ENCODE results near the gene RASSF4. TPM values are rescaled to one million over a fixed set of nuclear protein-coding genes. Genes with fewer than 3 reads are reported as not detected.

The RASSF4 gene
- total and polyA plus RNA-seq, 11 donors = 48.3 to 125 (median 78.9) TPM

GRCh38 chr10:44956717-44957706 lies 2.6 kb upstream of the RASSF4 start:
- peak overlapping the region; percentile 83 to 98 (median 93) for H3K27ac ChIP-seq
- ATAC-seq = no peak
- TF ChIP-seq, protein P1, sequence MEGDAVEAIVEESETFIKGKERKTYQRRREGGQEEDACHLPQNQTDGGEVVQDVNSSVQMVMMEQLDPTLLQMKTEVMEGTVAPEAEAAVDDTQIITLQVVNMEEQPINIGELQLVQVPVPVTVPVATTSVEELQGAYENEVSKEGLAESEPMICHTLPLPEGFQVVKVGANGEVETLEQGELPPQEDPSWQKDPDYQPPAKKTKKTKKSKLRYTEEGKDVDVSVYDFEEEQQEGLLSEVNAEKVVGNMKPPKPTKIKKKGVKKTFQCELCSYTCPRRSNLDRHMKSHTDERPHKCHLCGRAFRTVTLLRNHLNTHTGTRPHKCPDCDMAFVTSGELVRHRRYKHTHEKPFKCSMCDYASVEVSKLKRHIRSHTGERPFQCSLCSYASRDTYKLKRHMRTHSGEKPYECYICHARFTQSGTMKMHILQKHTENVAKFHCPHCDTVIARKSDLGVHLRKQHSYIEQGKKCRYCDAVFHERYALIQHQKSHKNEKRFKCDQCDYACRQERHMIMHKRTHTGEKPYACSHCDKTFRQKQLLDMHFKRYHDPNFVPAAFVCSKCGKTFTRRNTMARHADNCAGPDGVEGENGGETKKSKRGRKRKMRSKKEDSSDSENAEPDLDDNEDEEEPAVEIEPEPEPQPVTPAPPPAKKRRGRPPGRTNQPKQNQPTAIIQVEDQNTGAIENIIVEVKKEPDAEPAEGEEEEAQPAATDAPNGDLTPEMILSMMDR (IDR thresholded peaks at IDR 0.05) = no peak
- no peak for TF ChIP-seq POLR2A (IDR thresholded peaks at IDR 0.05)
- H3K27me3 ChIP-seq = no peaks in the 10 kb centered on the region
- WGBS, 4 donors = 90 to 94% (median 92%) methylated on average over 4 of the region's 4 CpGs
- intact Hi-C loops (cut with DNase I) = loop anchor here in 2 of 10 donors (5.0 to 10.0 kb wide), 2 partner anchors 45 to 82 kb away; partner anchors contain the start of gene ZNF22 (in 1 of the 2)
- peaks cover 6 to 83% (median 53%) of the 10 kb centered on the region in 12 donors for H3K4me1 ChIP-seq
- peaks cover 0 to 6% (median 0%) of the 10 kb centered on the region in 12 donors for H3K9me3 ChIP-seq
- DNase-seq = no peak
- no peak overlapping the region for H3K4me3 ChIP-seq
- peaks cover 0 to 22% (median 0%) of the 10 kb centered on the region in 9 donors for H3K36me3 ChIP-seq

DNA sequence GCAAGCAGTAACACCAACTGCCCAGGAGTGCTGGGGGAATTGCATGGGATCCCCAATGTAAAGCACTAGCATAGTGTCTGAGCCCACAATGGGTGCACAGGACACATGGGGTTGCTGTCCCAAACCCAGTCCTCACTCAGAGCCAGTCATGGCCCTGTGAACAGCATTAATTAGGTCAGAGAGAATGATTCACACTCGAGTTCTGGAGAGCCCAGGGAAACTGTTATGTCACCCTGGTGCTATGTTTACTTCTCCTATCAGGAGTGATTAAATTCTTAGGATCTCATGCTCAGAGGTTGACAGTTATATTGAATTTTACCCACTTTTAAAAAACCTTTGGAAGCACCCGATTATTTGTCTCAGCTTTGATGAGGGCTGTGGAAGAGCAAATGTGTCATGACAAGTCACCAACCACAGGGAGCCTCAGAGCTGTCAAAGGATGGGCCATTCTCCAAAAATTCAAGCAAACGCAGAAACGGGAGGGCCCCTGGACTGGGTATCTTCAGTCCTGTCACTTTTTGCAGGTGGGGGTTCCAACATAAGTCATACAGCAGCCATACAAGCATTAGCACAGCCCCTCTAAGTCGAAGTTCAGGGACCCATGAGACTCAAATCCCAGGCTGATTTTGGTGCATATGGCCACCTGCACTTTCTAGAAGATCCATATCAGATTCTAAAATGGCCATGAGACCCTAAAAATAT lies 1.3 kb upstream of the RASSF4 start:
- intact Hi-C loops (cut with DNase I) = loop anchor here in 2 of 10 donors (2.0 to 10.0 kb wide), 5 partner anchors 16 to 84 kb away; partner anchors contain the start of gene ZNF22 (in 1 of the 2)
- ATAC-seq = peak; percentile 48 to 77 (median 65)
- H3K4me3 ChIP-seq = peak overlapping the region; percentile 45 to 90 (median 76)
- H3K36me3 ChIP-seq = peaks cover 0 to 17% (median 0%) of the 10 kb centered on the region in 9 donors
- peak in 3 of 5 donors; percentile 32 to 64 (median 56) for DNase-seq
- H3K4me1 ChIP-seq = peaks cover 6 to 83% (median 55%) of the 10 kb centered on the region in 12 donors
- no peaks in the 10 kb centered on the region for H3K27me3 ChIP-seq
- 24 to 35% (median 31%) methylated on average over 5 of the region's 5 CpGs for WGBS, 4 donors
- TF ChIP-seq, protein P1 (IDR thresholded peaks at IDR 0.05) = no peak
- TF ChIP-seq POLR2A (IDR thresholded peaks at IDR 0.05) = peak in 1 of 2 donors; percentile 9
- H3K27ac ChIP-seq = peak overlapping the region; percentile 83 to 98 (median 93)
- peaks cover 0 to 6% (median 0%) of the 10 kb centered on the region in 12 donors for H3K9me3 ChIP-seq

GRCh38 chr10:44958898-44959246 lies 730 bp upstream of the RASSF4 start:
- H3K4me3 ChIP-seq = peak overlapping the region; percentile 45 to 90 (median 76)
- peaks cover 9 to 87% (median 58%) of the 10 kb centered on the region in 12 donors for H3K4me1 ChIP-seq
- WGBS, 4 donors = 5 to 9% (median 9%) methylated on average over 6 of the region's 6 CpGs
- peaks cover 0 to 13% (median 0%) of the 10 kb centered on the region in 9 donors for H3K36me3 ChIP-seq
- DNase-seq = no peak
- TF ChIP-seq, protein P1 (IDR thresholded peaks at IDR 0.05) = no peak
- no peaks in the 10 kb centered on the region for H3K27me3 ChIP-seq
- H3K27ac ChIP-seq = peak overlapping the region; percentile 83 to 98 (median 93)
- H3K9me3 ChIP-seq = peaks cover 0 to 6% (median 0%) of the 10 kb centered on the region in 12 donors
- no peak for ATAC-seq
- intact Hi-C loops (cut with DNase I) = loop anchor here in 2 of 10 donors (1.0 to 10.0 kb wide), 7 partner anchors 16 to 84 kb away; partner anchors contain the start of genes DEPP1 (in 1 of the 2) and ZNF22 (in 1 of the 2)

Data from heart left ventricle (tissue), 16 donors.